ENCODE measurements around the gene N4BP2L2.
A peak's percentile ranks its signal among the peaks of the same experiment; 100 is the strongest.

GRCh38 chr13:32443111-32443510 is 95.5 kb downstream of the N4BP2L2 start:
- TF ChIP-seq CTCF (conservative IDR thresholded peaks at IDR 0.05; ENCODE audit: low read depth in 2 of 2) (peak; percentile 22 to 48; a peak in 3 of 4 replicates), EZH2 (IDR thresholded peaks at IDR 0.05; ENCODE audit: low read depth, unreplicated experiment) (no peak), CREB1 (CRISPR knock-in tag; IDR thresholded peaks at IDR 0.05; ENCODE audit: low read depth) (no peak), POLR2AphosphoS5 (IDR thresholded peaks at IDR 0.05; ENCODE audit: low read depth) (no peak), REST (IDR thresholded peaks at IDR 0.05; ENCODE audit: unreplicated experiment) (no peak), EZH2phosphoT487 (IDR thresholded peaks at IDR 0.05; ENCODE audit: unreplicated experiment) (no peak), ETS1 (IDR thresholded peaks at IDR 0.05) (no peak), STAT1 (IDR thresholded peaks at IDR 0.05; ENCODE audit: unreplicated experiment) (no peak), JUNB (IDR thresholded peaks at IDR 0.05; ENCODE audit: unreplicated experiment) (no peak)

All from GM23338 (cell line).